ENCODE measurements around the gene AKAP4. TPM values are rescaled to one million over a fixed set of nuclear protein-coding genes. Genes with fewer than 3 reads are reported as not detected.

The AKAP4 gene
- total RNA-seq, 1 experiment from 2014 or later: not detected

- Histone ChIP-seq H3K9me3 (no peaks in the 10 kb centered on the region), H3K4me3 (no peak overlapping the region), H3K36me3 (no peaks in the 10 kb centered on the region), H3K27me3 (no peaks in the 10 kb centered on the region)
- no peak for DNase-seq
Observed at GRCh38 chrX:50152456-50152855, 48.4 kb downstream of the AKAP4 start.

- Histone ChIP-seq H3K36me3 (no peaks in the 10 kb centered on the region), H3K9me3 (no peaks in the 10 kb centered on the region), H3K4me3 (no peak overlapping the region), H3K27me3 (no peaks in the 10 kb centered on the region)
- no peak for DNase-seq
Observed at GRCh38 chrX:50147972-50148371, 52.8 kb downstream of the AKAP4 start.

Other genes with a start within 250 kb of the AKAP4 start
- not detected in 2 replicates for gene CCNB3, start 3.8 kb upstream of the AKAP4 start, total RNA-seq (2014; rRNA removed; shearing (Covaris generic); ENCODE audit: low replicate concordance)

All from MG63 (cell line).